ENCODE data around the gene MRPL18.

Gene MRPL18

GRCh38 chr6:159797554-159797953 lies 7.3 kb downstream of the MRPL18 start:
- peaks cover 21 to 58% (median 35%) of the 10 kb centered on the region in 5 donors for H3K36me3 ChIP-seq (ENCODE audit: control insufficient read depth in 5 of 5, insufficient read depth in 5 of 5, low read length in 5 of 5)
- no peak overlapping the region for H3K27ac ChIP-seq (ENCODE audit: low read depth, low read length)
- H3K9me3 ChIP-seq (ENCODE audit: control insufficient read depth in 5 of 5, low read length in 5 of 5), result no peaks in the 10 kb centered on the region
- H3K4me3 ChIP-seq (ENCODE audit: low read depth in 1 of 5, low read length in 5 of 5), result no peak overlapping the region
- peaks cover 0 to 3% (median 0%) of the 10 kb centered on the region in 5 donors for H3K4me1 ChIP-seq (ENCODE audit: control insufficient read depth in 5 of 5, insufficient read depth in 5 of 5, low read length in 5 of 5)
- H3K9ac ChIP-seq (ENCODE audit: low read length in 5 of 5), result no peak overlapping the region
- no peaks in the 10 kb centered on the region for H3K27me3 ChIP-seq (ENCODE audit: control insufficient read depth in 5 of 5, insufficient read depth in 4 of 5, low read length in 5 of 5)

DNA sequence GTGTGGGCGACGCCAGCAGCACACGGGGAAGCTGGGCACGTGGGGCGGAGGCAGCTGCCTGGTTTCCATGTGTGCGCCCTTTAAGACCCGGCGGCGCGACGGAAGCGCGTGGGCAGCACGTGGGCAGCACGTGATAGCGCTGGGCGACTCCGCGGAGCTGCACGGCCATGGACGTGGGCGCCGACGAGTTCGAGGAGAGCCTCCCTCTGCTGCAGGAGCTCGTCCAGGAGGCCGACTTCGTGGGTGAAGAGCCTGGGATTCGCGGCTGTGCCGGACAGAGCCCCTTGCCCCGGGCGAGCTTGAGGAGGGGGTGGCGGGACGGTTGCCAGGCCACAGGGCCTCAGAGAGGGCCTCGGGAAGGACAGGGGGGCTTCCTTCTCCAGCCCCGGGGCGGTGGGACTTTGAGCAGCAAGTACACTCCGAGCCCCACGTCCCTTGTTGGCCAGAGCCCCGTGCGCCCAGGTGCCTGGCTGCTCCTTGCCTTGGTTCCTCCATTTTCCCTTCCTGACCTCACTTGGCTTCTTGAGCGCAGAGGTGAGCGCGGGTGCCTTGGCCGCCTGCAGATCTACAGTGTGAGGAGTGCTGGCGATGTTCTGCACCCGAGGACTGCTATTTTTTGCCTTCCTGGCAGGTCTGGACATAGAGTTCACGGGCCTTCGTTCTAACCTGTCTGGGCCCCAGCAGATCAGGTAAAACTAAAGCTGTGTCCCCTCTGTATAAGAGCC lies 10.0 kb downstream of the MRPL18 start, which contains the start of gene PNLDC1:
Gene PNLDC1, plus strand, starts transcription at position 136 of the 725 bp plus-strand sequence. Its CDS starts 32 bp downstream, at position 168.
- peaks cover 18 to 40% (median 30%) of the 10 kb centered on the region in 5 donors for H3K36me3 ChIP-seq (ENCODE audit: control insufficient read depth in 5 of 5, insufficient read depth in 5 of 5, low read length in 5 of 5)

GRCh38 chr6:159801935-159802334 lies 11.7 kb downstream of the MRPL18 start:
- Histone ChIP-seq H3K27me3 (ENCODE audit: control insufficient read depth in 5 of 5, insufficient read depth in 4 of 5, low read length in 5 of 5) (no peaks in the 10 kb centered on the region), H3K4me1 (ENCODE audit: control insufficient read depth in 5 of 5, insufficient read depth in 5 of 5, low read length in 5 of 5) (no peaks in the 10 kb centered on the region), H3K9ac (ENCODE audit: low read length in 5 of 5) (no peak overlapping the region), H3K36me3 (ENCODE audit: control insufficient read depth in 5 of 5, insufficient read depth in 5 of 5, low read length in 5 of 5) (peaks cover 18 to 30% (median 30%) of the 10 kb centered on the region in 5 donors), H3K9me3 (ENCODE audit: control insufficient read depth in 5 of 5, low read length in 5 of 5) (no peaks in the 10 kb centered on the region), H3K27ac (ENCODE audit: low read depth, low read length) (no peak overlapping the region), H3K4me3 (ENCODE audit: low read depth in 1 of 5, low read length in 5 of 5) (no peak overlapping the region)

More for the DNA sequence above, 10.0 kb downstream of the MRPL18 start, which contains the start of gene PNLDC1:
- Histone ChIP-seq H3K4me1 (ENCODE audit: control insufficient read depth in 5 of 5, insufficient read depth in 5 of 5, low read length in 5 of 5) (no peaks in the 10 kb centered on the region), H3K27ac (ENCODE audit: low read depth, low read length) (no peak within 1 kb of the TSS), H3K27me3 (ENCODE audit: control insufficient read depth in 5 of 5, insufficient read depth in 4 of 5, low read length in 5 of 5) (no peaks in the 10 kb centered on the region), H3K9ac (ENCODE audit: low read length in 5 of 5) (no peak within 1 kb of the TSS), H3K4me3 (ENCODE audit: low read depth in 1 of 5, low read length in 5 of 5) (no peak within 1 kb of the TSS), H3K9me3 (ENCODE audit: control insufficient read depth in 5 of 5, low read length in 5 of 5) (no peaks in the 10 kb centered on the region)

DNA sequence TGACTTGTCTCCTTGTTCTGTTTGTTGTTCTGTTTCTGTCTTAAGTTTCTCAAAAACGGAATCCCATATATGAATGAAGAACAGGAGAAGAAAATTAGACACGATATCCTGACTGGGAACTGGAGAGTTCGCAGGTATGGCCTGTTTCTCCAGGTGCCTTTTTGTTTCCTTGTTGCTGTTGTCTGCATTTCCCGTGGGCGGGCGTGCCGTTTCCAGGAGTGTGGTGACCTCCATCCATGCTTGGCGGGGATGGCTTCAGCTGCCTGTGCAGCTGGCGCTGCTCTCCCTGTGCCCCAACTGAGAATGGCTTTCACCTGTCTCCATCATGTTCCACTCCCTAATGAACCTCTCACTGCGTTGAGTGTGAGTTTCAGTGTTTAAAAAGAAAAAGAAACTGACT lies 14.2 kb downstream of the MRPL18 start:
- H3K4me1 ChIP-seq (ENCODE audit: control insufficient read depth in 5 of 5, insufficient read depth in 5 of 5, low read length in 5 of 5), result no peaks in the 10 kb centered on the region
- no peaks in the 10 kb centered on the region for H3K9me3 ChIP-seq (ENCODE audit: control insufficient read depth in 5 of 5, low read length in 5 of 5)
- H3K27me3 ChIP-seq (ENCODE audit: control insufficient read depth in 5 of 5, insufficient read depth in 4 of 5, low read length in 5 of 5), result no peaks in the 10 kb centered on the region
- no peak overlapping the region for H3K4me3 ChIP-seq (ENCODE audit: low read depth in 1 of 5, low read length in 5 of 5)
- H3K36me3 ChIP-seq (ENCODE audit: control insufficient read depth in 5 of 5, insufficient read depth in 5 of 5, low read length in 5 of 5), result peaks cover under 1 to 7% (median 5%) of the 10 kb centered on the region in 5 donors
- no peak overlapping the region for H3K9ac ChIP-seq (ENCODE audit: low read length in 5 of 5)
- H3K27ac ChIP-seq (ENCODE audit: low read depth, low read length), result no peak overlapping the region

DNA sequence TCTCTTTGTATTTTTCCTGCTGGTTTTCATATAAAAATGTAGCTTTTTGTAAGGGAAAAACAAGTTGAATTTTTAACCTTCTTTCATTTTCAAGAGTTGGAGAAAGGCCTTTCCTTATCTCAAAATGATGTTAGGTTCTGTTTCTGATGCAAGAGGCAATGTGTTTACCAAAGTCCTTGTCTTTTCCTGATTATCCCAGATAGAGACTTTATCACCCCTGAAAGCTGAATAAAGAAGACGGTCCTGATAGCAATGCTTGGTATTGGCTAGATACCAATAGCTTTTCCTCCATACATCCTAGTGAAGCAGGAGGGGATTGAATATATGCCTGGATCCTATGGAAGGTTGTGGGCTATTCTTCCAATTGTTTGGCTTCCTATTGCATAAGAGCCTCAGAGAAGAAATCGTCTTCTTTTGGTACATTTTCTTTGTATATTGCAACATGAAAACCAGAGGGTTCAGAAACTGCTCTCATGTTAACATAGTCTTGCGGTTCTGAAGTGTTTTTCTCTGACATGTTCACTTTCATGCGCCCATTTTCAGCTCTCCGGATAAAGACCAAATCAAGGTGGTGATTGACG lies 15.3 kb downstream of the MRPL18 start:
- H3K4me3 ChIP-seq (ENCODE audit: low read depth in 1 of 5, low read length in 5 of 5), result no peak overlapping the region
- H3K9ac ChIP-seq (ENCODE audit: low read length in 5 of 5), result no peak overlapping the region
- H3K27me3 ChIP-seq (ENCODE audit: control insufficient read depth in 5 of 5, insufficient read depth in 4 of 5, low read length in 5 of 5), result no peaks in the 10 kb centered on the region
- no peak overlapping the region for H3K27ac ChIP-seq (ENCODE audit: low read depth, low read length)
- no peaks in the 10 kb centered on the region for H3K36me3 ChIP-seq (ENCODE audit: control insufficient read depth in 5 of 5, insufficient read depth in 5 of 5, low read length in 5 of 5)
- no peaks in the 10 kb centered on the region for H3K9me3 ChIP-seq (ENCODE audit: control insufficient read depth in 5 of 5, low read length in 5 of 5)
- H3K4me1 ChIP-seq (ENCODE audit: control insufficient read depth in 5 of 5, insufficient read depth in 5 of 5, low read length in 5 of 5), result no peaks in the 10 kb centered on the region

- H3K4me3 ChIP-seq (ENCODE audit: low read depth in 1 of 5, low read length in 5 of 5), result no peak overlapping the region
- H3K4me1 ChIP-seq (ENCODE audit: control insufficient read depth in 5 of 5, insufficient read depth in 5 of 5, low read length in 5 of 5), result no peaks in the 10 kb centered on the region
- H3K27ac ChIP-seq (ENCODE audit: low read depth, low read length), result no peak overlapping the region
- no peaks in the 10 kb centered on the region for H3K27me3 ChIP-seq (ENCODE audit: control insufficient read depth in 5 of 5, insufficient read depth in 4 of 5, low read length in 5 of 5)
- no peaks in the 10 kb centered on the region for H3K9me3 ChIP-seq (ENCODE audit: control insufficient read depth in 5 of 5, low read length in 5 of 5)
- H3K36me3 ChIP-seq (ENCODE audit: control insufficient read depth in 5 of 5, insufficient read depth in 5 of 5, low read length in 5 of 5), result no peaks in the 10 kb centered on the region
- no peak overlapping the region for H3K9ac ChIP-seq (ENCODE audit: low read length in 5 of 5)
These were observed 15.8 kb downstream of the MRPL18 start for GRCh38 chr6:159806021-159806458.

GRCh38 chr6:159807150-159807858 lies 17.0 kb downstream of the MRPL18 start:
- Histone ChIP-seq H3K4me1 (ENCODE audit: control insufficient read depth in 5 of 5, insufficient read depth in 5 of 5, low read length in 5 of 5) (no peaks in the 10 kb centered on the region), H3K4me3 (ENCODE audit: low read depth in 1 of 5, low read length in 5 of 5) (no peak overlapping the region), H3K9ac (ENCODE audit: low read length in 5 of 5) (no peak overlapping the region), H3K27me3 (ENCODE audit: control insufficient read depth in 5 of 5, insufficient read depth in 4 of 5, low read length in 5 of 5) (no peaks in the 10 kb centered on the region), H3K27ac (ENCODE audit: low read depth, low read length) (no peak overlapping the region), H3K36me3 (ENCODE audit: control insufficient read depth in 5 of 5, insufficient read depth in 5 of 5, low read length in 5 of 5) (no peaks in the 10 kb centered on the region), H3K9me3 (ENCODE audit: control insufficient read depth in 5 of 5, low read length in 5 of 5) (no peaks in the 10 kb centered on the region)

DNA sequence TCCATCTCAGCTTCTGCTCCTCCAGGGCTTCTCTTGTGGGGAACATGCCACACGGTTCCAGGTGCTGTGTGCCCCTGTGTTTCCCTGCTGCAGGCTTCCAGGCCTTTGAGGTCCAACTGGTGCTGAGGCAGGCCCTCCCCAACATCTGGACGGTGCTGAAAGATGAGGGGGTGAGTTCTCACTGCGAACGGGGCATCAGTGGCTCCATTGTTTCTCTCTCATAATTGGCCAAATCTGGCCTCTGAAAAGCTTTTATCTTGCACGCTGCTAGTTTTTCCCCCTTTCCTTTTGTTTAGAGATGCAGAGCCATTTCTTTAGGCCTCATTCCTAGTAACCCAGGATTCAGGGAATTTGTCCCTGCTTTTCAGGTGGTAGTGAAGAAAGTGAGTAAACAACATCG lies 18.4 kb downstream of the MRPL18 start:
- Histone ChIP-seq H3K36me3 (ENCODE audit: control insufficient read depth in 5 of 5, insufficient read depth in 5 of 5, low read length in 5 of 5) (no peaks in the 10 kb centered on the region), H3K9me3 (ENCODE audit: control insufficient read depth in 5 of 5, low read length in 5 of 5) (no peaks in the 10 kb centered on the region), H3K4me3 (ENCODE audit: low read depth in 1 of 5, low read length in 5 of 5) (no peak overlapping the region), H3K4me1 (ENCODE audit: control insufficient read depth in 5 of 5, insufficient read depth in 5 of 5, low read length in 5 of 5) (no peaks in the 10 kb centered on the region), H3K9ac (ENCODE audit: low read length in 5 of 5) (no peak overlapping the region), H3K27me3 (ENCODE audit: control insufficient read depth in 5 of 5, insufficient read depth in 4 of 5, low read length in 5 of 5) (no peaks in the 10 kb centered on the region), H3K27ac (ENCODE audit: low read depth, low read length) (no peak overlapping the region)

GRCh38 chr6:159809149-159809548 lies 18.9 kb downstream of the MRPL18 start:
- no peaks in the 10 kb centered on the region for H3K27me3 ChIP-seq (ENCODE audit: control insufficient read depth in 5 of 5, insufficient read depth in 4 of 5, low read length in 5 of 5)
- no peak overlapping the region for H3K4me3 ChIP-seq (ENCODE audit: low read depth in 1 of 5, low read length in 5 of 5)
- no peak overlapping the region for H3K9ac ChIP-seq (ENCODE audit: low read length in 5 of 5)
- no peaks in the 10 kb centered on the region for H3K9me3 ChIP-seq (ENCODE audit: control insufficient read depth in 5 of 5, low read length in 5 of 5)
- no peak overlapping the region for H3K27ac ChIP-seq (ENCODE audit: low read depth, low read length)
- no peaks in the 10 kb centered on the region for H3K36me3 ChIP-seq (ENCODE audit: control insufficient read depth in 5 of 5, insufficient read depth in 5 of 5, low read length in 5 of 5)
- no peaks in the 10 kb centered on the region for H3K4me1 ChIP-seq (ENCODE audit: control insufficient read depth in 5 of 5, insufficient read depth in 5 of 5, low read length in 5 of 5)

DNA sequence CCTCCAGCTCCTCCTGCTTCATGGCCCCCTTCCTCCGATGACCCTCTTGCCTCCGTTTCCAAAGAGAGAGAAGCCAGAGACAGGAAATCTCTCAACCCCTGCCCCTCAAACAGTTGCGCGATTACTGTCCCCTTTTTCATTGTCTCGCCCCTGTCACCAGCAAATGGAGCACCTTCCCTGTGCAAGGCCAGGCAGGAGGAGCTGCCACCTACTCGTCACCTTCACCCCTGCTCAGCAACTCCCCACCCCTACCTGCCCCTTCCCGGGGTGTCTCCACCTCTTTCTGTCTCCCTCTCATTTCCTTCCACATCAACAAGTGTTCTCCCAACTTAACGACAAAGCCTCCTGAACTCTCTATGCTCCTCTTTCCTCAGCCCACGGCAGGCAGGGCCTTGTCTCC lies 23.5 kb downstream of the MRPL18 start:
- Histone ChIP-seq H3K4me1 (ENCODE audit: control insufficient read depth in 5 of 5, insufficient read depth in 5 of 5, low read length in 5 of 5) (no peaks in the 10 kb centered on the region), H3K36me3 (ENCODE audit: control insufficient read depth in 5 of 5, insufficient read depth in 5 of 5, low read length in 5 of 5) (no peaks in the 10 kb centered on the region), H3K27ac (ENCODE audit: low read depth, low read length) (no peak overlapping the region), H3K9ac (ENCODE audit: low read length in 5 of 5) (no peak overlapping the region), H3K4me3 (ENCODE audit: low read depth in 1 of 5, low read length in 5 of 5) (no peak overlapping the region), H3K9me3 (ENCODE audit: control insufficient read depth in 5 of 5, low read length in 5 of 5) (no peaks in the 10 kb centered on the region), H3K27me3 (ENCODE audit: control insufficient read depth in 5 of 5, insufficient read depth in 4 of 5, low read length in 5 of 5) (no peaks in the 10 kb centered on the region)
